HG02970 (cell line): ENCODE results near the gene CDCP1.

Experiments used
- ATAC-seq: cut with Tn5 transposase; IDR thresholded peaks from one replicate; pipeline ENCODE4 v1.9.1; 2021; ENCODE audit warnings: mild to moderate bottlenecking, moderate library complexity, moderate number of reproducible peaks; ENCODE audit not compliant: unreplicated experiment, low FRiP score

CDCP1 gene

GRCh38 chr3:45119376-45119775, 26.8 kb downstream of the CDCP1 start:
- ATAC-seq: no peak

GRCh38 chr3:45118615-45119071, 27.5 kb downstream of the CDCP1 start:
- no peak for ATAC-seq

- no peak for ATAC-seq
Observed at GRCh38 chr3:45116350-45116749, 29.8 kb downstream of the CDCP1 start.

GRCh38 chr3:45113625-45114050, 32.5 kb downstream of the CDCP1 start:
- no peak for ATAC-seq

GRCh38 chr3:45112939-45113338, 33.2 kb downstream of the CDCP1 start:
- no peak for ATAC-seq

- ATAC-seq: no peak
Observed at GRCh38 chr3:45110509-45110833, 35.7 kb downstream of the CDCP1 start.

- ATAC-seq: no peak
Observed at GRCh38 chr3:45109771-45110508, 36.2 kb downstream of the CDCP1 start.

GRCh38 chr3:45106874-45107273, 39.3 kb downstream of the CDCP1 start:
- no peak for ATAC-seq

GRCh38 chr3:45105855-45106671, 40.1 kb downstream of the CDCP1 start:
- ATAC-seq: no peak

- ATAC-seq: no peak
Observed at GRCh38 chr3:45104715-45105711, 41.2 kb downstream of the CDCP1 start.

GRCh38 chr3:45103753-45104714, 42.1 kb downstream of the CDCP1 start:
- ATAC-seq: no peak

- ATAC-seq: no peak
Observed at GRCh38 chr3:45103334-45103733, 42.8 kb downstream of the CDCP1 start.

GRCh38 chr3:45100981-45101407, 45.2 kb downstream of the CDCP1 start:
- no peak for ATAC-seq

GRCh38 chr3:45098310-45098709, 47.9 kb downstream of the CDCP1 start:
- ATAC-seq: no peak

GRCh38 chr3:45097296-45097883, 48.8 kb downstream of the CDCP1 start:
- ATAC-seq: no peak

- ATAC-seq: no peak
Observed at GRCh38 chr3:45095916-45096526, 50.2 kb downstream of the CDCP1 start.

- no peak for ATAC-seq
Observed at GRCh38 chr3:45093176-45093575, 53.0 kb downstream of the CDCP1 start.

GRCh38 chr3:45092132-45093031, 53.8 kb downstream of the CDCP1 start:
- no peak for ATAC-seq
